Measurements from ENCODE around the gene IMPG2.

DNA sequence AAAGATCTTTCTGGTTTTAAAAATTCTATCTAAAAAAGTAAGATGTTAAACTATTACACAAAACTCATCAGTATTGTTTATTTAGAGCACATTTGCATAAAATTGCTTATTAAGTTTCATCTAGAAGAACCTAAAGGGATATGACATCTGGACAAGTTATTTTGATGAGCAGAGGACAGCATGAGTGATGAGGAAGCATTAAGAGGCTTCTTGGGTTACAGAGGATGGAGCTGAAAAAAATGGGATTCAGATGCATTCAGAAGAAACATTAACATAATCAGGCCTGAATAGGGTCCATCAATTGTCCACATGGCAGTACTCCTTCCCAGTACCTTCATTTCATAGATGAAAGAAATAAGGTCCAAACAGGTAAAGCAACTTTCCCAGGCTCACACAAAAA, 41.6 kb downstream of the IMPG2 start:
- TF ChIP-seq, protein P1, sequence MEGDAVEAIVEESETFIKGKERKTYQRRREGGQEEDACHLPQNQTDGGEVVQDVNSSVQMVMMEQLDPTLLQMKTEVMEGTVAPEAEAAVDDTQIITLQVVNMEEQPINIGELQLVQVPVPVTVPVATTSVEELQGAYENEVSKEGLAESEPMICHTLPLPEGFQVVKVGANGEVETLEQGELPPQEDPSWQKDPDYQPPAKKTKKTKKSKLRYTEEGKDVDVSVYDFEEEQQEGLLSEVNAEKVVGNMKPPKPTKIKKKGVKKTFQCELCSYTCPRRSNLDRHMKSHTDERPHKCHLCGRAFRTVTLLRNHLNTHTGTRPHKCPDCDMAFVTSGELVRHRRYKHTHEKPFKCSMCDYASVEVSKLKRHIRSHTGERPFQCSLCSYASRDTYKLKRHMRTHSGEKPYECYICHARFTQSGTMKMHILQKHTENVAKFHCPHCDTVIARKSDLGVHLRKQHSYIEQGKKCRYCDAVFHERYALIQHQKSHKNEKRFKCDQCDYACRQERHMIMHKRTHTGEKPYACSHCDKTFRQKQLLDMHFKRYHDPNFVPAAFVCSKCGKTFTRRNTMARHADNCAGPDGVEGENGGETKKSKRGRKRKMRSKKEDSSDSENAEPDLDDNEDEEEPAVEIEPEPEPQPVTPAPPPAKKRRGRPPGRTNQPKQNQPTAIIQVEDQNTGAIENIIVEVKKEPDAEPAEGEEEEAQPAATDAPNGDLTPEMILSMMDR (tag by site-specific recombination; IDR thresholded peaks at IDR 0.05) = no peak
- TF ChIP-seq ZNF169 (tag by site-specific recombination; IDR thresholded peaks at IDR 0.05) = no peak

Measured in HEK293 (cell line).